Large intestine (tissue), 3 donors: ENCODE results near the gene HNF4A. TPM values are rescaled to one million over a fixed set of nuclear protein-coding genes. Genes with fewer than 3 reads are reported as not detected.
"Not testable (repeated sequence)": the region's sequence is repeated elsewhere in the genome, so short reads cannot be mapped to it uniquely, and the experiment has no call there.

ENCODE experiments used
- DNase-seq, 2 donors: peaks; one replicate each; pipeline versions ENCODE4 v3.0.0 to v3.0.0-alpha.2; 2013
- H3K27ac ChIP-seq: one replicate; pipeline ENCODE4 v1.5.1; 2013; ENCODE audit warnings: low read length
- H3K27me3 ChIP-seq: 2 replicates; pipeline ENCODE4 v1.6.1; 2013; ENCODE audit warnings: low read length; ENCODE audit not compliant: control insufficient read depth, insufficient read depth
- H3K36me3 ChIP-seq: 2 replicates; pipeline ENCODE4 v1.6.1; 2013; ENCODE audit warnings: low read length; ENCODE audit not compliant: control insufficient read depth, insufficient read depth
- H3K4me1 ChIP-seq: one replicate; pipeline ENCODE4 v1.6.1; 2013; ENCODE audit warnings: low read length; ENCODE audit not compliant: control insufficient read depth, insufficient read depth
- H3K4me3 ChIP-seq: one replicate; pipeline ENCODE4 v1.5.1; 2013; ENCODE audit warnings: low read length
- H3K9me3 ChIP-seq: one replicate; pipeline ENCODE4 v1.6.1; 2013; ENCODE audit warnings: mild to moderate bottlenecking, low read depth, low read length, moderate library complexity; ENCODE audit not compliant: control insufficient read depth
- WGBS: methylation state at CpG from one replicate; pipeline ENCODE4 v1.1.5; 2013; ENCODE audit warnings: low lambda C conversion rate; ENCODE audit not compliant: insufficient coverage; 5-methylcytosine and 5-hydroxymethylcytosine counted together
- polyA plus RNA-seq: library from polyadenylated mRNA; unstranded; fragments of 120-200 nt; gene quantifications from one replicate; pipeline ENCODE4 v1.2.1, GENCODE V29; 2013

HNF4A gene
- polyA plus RNA-seq, 1 donor = 259 TPM

DNA sequence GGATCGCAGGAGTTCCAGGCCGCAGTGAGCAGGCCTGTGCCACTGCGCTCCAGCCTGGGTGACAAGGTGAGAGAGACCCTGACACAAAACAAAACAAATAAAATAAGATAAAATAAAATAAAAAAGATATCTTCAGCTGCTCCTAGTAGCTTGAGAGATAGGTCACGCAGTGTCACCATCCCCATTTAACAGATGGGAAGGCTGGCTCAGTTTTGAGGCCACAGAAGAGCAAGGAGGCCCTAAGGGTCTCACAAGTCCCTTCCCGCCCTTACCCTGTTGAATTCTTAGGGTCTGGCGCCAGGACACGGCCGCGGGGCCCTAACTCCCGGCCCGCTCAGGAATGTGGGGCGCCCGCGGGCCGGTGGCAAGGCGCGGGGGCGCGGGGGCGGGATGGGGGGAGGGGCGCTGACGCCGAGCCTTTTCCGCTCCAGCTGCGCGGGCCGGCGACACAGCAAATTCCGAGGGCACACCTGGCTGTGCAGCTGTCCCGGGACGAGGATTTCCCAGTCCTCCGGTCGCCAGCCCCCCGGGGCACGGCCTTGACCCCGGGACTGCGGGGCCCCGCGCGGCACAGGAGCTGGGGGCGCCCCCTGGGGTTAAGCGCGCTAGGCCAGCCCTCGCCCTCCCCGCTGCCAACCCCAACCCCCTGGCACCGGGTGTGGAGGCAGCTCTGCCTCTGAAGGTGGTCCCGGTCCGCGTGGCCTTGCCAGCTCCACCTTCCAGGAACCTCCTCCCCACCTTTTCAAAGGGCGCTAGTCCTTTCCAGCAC, 28.9 kb upstream of the HNF4A start:
- Histone ChIP-seq H3K9me3 (no peaks in the 10 kb centered on the region), H3K27ac (no peak overlapping the region), H3K36me3 (no peaks in the 10 kb centered on the region), H3K4me1 (peaks cover 3% of the 10 kb centered on the region), H3K27me3 (no peaks in the 10 kb centered on the region), H3K4me3 (peak overlapping the region; percentile 26)
- peak in 1 of 2 donors; percentile 22 for DNase-seq
- no CpG with 5 or more reads among the region's 50 CpGs for WGBS

DNA sequence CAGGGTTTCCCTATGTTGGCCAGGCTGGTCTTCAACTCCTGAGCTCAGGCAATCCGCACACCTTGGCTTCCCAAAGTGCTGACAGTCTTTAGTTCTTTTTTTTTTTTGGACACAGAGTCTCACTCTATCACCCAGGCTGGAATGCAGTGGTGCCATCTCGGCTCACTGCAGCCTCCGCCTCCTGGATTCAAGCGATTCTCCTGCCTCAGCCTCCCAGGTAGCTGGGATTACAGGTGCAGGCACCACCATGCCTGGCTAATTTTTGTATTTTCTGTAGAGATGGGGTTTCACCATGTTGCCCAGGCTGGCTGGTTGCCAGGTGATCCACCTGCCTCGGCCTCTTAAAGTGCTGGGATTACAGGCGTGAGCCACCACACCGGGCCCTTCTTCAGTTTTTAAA, 27.8 kb upstream of the HNF4A start:
- DNase-seq, H3K9me3 ChIP-seq, H3K27me3 ChIP-seq, H3K4me1 ChIP-seq, H3K36me3 ChIP-seq, H3K27ac ChIP-seq, H3K4me3 ChIP-seq: not testable (repeated sequence)
- no CpG with 5 or more reads among the region's 7 CpGs for WGBS

DNA sequence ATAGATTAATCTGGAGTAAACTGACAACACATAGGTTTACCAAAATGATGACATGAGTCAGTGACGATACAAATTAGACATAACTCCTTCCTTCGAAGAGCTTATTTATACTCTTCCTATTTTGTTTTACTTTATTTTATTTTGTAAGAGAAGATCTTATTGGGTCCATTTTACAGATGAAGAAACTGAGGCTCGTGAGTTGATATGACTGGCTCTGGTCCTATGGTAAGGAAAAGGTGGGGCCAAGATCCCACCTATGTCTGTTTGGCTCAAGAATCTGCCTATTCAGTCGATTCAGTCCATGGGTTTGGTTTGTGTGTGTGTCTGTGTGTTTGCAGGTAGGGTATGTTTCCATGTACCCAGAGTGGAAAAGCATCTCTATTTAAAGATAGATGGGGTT, 27.1 kb upstream of the HNF4A start:
- no peak overlapping the region for H3K4me3 ChIP-seq

DNA sequence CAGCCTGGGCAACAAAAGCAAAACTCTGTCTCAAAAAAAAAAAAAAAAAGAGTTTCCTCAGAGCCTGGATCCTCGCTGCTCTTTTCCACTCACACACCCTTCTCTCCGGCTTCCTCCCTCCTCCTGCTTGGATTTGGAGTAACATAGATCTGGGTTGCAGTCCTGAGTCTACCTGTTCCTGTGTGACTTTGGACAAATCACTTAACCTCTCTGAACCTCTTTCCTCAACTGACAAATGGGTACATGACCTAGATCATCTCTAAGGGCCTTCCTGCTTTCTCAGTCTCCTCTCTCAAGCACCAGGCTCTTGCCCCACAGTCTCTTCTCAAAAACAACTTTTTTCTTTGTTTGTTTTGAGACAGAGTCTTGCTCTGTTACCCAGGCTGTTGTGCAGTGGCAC, 24.3 kb upstream of the HNF4A start:
- no peak overlapping the region for H3K27ac ChIP-seq
- H3K36me3 ChIP-seq = no peaks in the 10 kb centered on the region
- no peaks in the 10 kb centered on the region for H3K4me1 ChIP-seq
- WGBS = 100% methylated on average over 1 of the region's 2 CpGs
- no peak for DNase-seq
- H3K4me3 ChIP-seq = no peak overlapping the region
- H3K27me3 ChIP-seq = no peaks in the 10 kb centered on the region
- H3K9me3 ChIP-seq = no peaks in the 10 kb centered on the region

More for the DNA sequence above, 27.1 kb upstream of the HNF4A start:
- DNase-seq = no peak
- Histone ChIP-seq H3K4me1 (peaks cover 3% of the 10 kb centered on the region), H3K9me3 (no peaks in the 10 kb centered on the region), H3K27me3 (no peaks in the 10 kb centered on the region), H3K27ac (no peak overlapping the region), H3K36me3 (no peaks in the 10 kb centered on the region)
- 100% methylated on average over 1 of the region's 4 CpGs for WGBS

DNA sequence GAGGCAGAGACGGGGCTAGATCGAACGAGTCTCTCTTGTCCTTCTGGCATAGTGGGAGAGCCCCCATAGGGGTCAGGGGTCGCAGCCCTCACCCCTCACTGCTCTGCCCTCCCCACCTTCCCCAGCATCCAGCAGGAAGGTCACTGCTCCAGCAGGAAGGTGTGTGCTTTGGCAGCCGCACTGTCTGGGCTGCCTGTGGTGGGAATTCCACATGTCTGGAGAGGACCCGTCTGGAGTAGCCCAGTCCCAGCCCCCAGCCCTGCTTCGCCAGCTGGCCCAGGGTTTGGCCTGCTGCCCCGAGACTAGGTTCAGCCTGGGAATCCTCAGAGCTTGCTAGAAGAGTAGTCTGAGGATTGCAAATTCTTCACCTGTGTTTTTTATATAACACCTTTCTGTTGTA, 21.2 kb upstream of the HNF4A start:
- Histone ChIP-seq H3K27me3 (no peaks in the 10 kb centered on the region), H3K27ac (no peak overlapping the region), H3K36me3 (no peaks in the 10 kb centered on the region), H3K4me1 (no peaks in the 10 kb centered on the region), H3K9me3 (no peaks in the 10 kb centered on the region), H3K4me3 (no peak overlapping the region)
- no peak for DNase-seq
- no CpG with 5 or more reads among the region's 8 CpGs for WGBS

DNA sequence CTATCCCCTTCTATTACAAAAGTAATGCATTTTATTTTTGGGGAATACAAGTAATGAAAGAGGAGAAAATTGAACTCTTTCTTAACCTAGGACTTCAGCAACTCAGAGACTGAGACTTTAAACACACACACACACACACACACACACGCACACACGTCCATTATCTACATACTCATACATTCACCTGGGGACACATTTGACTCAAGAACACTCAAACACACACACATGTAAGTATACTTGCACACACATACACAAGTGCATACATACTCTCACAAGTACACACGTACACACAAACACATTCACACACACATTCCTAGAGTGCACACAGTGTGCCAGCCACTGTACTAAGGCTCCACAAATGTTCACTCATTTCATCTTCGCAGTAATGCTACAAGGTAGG, 20.8 kb upstream of the HNF4A start:
- H3K27me3 ChIP-seq = no peaks in the 10 kb centered on the region
- H3K9me3 ChIP-seq = no peaks in the 10 kb centered on the region
- no peak for DNase-seq
- no peaks in the 10 kb centered on the region for H3K36me3 ChIP-seq
- no peak overlapping the region for H3K27ac ChIP-seq
- no peaks in the 10 kb centered on the region for H3K4me1 ChIP-seq
- no CpG with 5 or more reads among the region's 4 CpGs for WGBS
- H3K4me3 ChIP-seq = no peak overlapping the region

DNA sequence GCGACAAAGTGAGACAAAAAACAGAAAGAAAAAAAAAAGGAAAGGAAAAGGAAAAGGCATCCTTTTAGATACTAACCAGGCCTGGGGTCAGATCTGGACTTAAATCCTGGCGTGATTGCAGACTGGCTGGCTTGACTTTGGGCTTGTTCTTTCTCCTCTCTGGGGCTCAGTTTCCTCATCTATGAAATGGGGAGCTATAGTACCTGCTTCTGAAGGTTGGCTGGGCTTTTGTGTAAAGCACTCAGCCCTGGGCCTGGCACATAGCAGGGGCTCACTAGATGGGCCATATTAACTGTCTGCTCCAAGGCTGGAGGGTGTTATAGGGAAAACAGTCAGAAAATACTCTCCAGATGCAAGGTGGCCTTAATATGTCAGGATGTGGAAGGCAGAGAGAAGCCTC, 19.8 kb upstream of the HNF4A start:
- no peak for DNase-seq
- H3K9me3 ChIP-seq = no peaks in the 10 kb centered on the region
- H3K36me3 ChIP-seq = no peaks in the 10 kb centered on the region
- no peaks in the 10 kb centered on the region for H3K4me1 ChIP-seq
- H3K4me3 ChIP-seq = no peak overlapping the region
- no peak overlapping the region for H3K27ac ChIP-seq
- no peaks in the 10 kb centered on the region for H3K27me3 ChIP-seq
- WGBS = no CpG with 5 or more reads among the region's 2 CpGs

DNA sequence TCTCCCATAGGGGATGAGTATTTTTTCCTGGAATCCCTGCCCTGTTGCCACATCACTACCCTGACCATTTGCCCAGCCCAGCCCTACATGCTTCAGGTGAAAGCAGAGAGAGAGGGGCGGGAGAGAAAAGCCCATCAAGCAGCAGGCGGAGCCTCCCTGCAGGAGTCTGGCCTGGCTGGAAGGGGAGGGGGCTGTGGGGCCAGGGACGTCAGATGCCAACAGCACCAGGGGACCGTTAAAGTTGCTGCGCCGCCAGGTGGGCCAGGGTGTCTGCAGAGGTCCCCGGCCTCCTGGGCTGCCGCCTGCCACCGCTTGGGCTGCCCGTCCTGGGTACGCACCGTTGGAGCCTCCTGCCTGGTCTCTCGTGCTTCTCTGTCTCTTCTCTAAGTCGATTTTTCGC, 19.4 kb upstream of the HNF4A start:
- Histone ChIP-seq H3K27me3 (no peaks in the 10 kb centered on the region), H3K4me3 (no peak overlapping the region), H3K27ac (no peak overlapping the region), H3K9me3 (no peaks in the 10 kb centered on the region), H3K36me3 (no peaks in the 10 kb centered on the region), H3K4me1 (no peaks in the 10 kb centered on the region)
- peak in 1 of 2 donors; percentile 18 for DNase-seq
- WGBS = 19% methylated on average over 5 of the region's 15 CpGs

DNA sequence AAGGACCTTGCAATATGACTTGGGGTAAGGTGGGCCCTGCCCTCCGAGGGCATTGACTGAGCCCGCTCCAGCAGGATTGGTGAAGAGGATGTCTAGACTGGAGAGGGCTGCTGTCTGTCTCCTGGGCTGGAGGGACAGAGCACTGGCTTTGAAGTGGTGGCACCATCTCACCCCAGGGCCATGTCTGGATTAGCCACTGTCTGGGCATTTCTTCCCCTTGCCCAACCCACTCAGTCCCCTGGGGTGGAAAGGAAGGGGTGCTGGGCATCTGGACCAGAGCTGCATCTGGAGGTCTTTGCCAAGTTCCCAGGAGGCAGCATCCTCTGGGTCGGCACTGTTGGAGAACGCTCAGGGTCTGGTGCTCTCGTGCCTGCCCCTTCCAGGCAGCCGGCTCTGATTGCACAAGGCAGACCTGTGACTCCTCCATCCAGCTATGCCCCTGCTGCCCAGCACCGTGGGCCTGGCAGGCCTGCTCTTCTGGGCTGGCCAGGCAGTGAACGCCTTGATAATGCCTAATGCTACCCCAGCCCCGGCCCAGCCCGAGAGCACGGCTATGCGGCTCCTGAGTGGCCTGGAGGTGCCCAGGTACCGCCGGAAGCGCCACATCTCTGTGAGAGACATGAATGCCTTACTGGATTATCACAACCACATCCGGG, 18.6 kb upstream of the HNF4A start, which contains the start of gene R3HDML:
Gene R3HDML (plus strand): TSS at position 319 of the 656 bp plus-strand sequence. CDS start 115 bp downstream, at position 434.
- WGBS = no CpG with 5 or more reads among the region's 16 CpGs

DNA sequence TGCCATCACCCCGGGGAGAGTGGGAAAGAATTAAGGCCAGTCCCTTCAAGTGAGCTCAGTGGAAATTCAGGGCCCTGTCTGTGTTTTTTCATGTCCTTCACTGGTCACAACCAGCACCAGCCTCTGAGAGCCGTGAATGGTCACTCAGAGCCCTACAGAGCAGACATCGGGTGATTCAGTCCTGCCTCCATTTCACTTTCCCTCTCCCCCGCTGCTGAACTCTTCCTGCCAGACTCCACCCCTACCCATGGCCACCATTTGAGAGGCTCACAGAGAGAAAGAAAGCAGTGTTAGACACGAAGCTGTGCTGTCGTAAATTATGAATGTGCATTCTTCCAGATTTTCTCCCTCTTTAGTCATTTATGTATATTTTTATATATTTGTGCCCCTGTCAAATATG, 13.3 kb upstream of the HNF4A start:
- Histone ChIP-seq H3K27ac (no peak overlapping the region), H3K36me3 (peaks cover 9% of the 10 kb centered on the region), H3K9me3 (no peaks in the 10 kb centered on the region), H3K4me1 (no peaks in the 10 kb centered on the region), H3K4me3 (no peak overlapping the region), H3K27me3 (no peaks in the 10 kb centered on the region)
- no CpG with 5 or more reads among the region's 6 CpGs for WGBS
- no peak for DNase-seq

More for the DNA sequence above, 18.6 kb upstream of the HNF4A start, which contains the start of gene R3HDML:
- H3K27ac ChIP-seq = no peak within 1 kb of the TSS
- no peaks in the 10 kb centered on the region for H3K9me3 ChIP-seq
- H3K4me3 ChIP-seq = no peak within 1 kb of the TSS
- no peak for DNase-seq
- no peaks in the 10 kb centered on the region for H3K36me3 ChIP-seq
- H3K27me3 ChIP-seq = no peaks in the 10 kb centered on the region
- H3K4me1 ChIP-seq = no peaks in the 10 kb centered on the region
